LNCAP (cell line): Measurements from ENCODE around the gene CLTA.

Experiments
- CTCF ChIP-seq: fragments of 450-650 bp; IDR thresholded peaks from 2 replicates; pipeline ENCODE4 v1.5.1; 2017; ENCODE audit warnings: mild to moderate bottlenecking

The CLTA gene

GRCh38 chr9:36204906-36205547, 14.3 kb downstream of the CLTA start:
- no peak for TF ChIP-seq CTCF

GRCh38 chr9:36207016-36207415, 16.3 kb downstream of the CLTA start:
- no peak for TF ChIP-seq CTCF

- TF ChIP-seq CTCF = no peak
Observed at GRCh38 chr9:36207546-36208012, 16.9 kb downstream of the CLTA start.

- no peak for TF ChIP-seq CTCF
Observed at GRCh38 chr9:36208521-36209253, 18.0 kb downstream of the CLTA start.

GRCh38 chr9:36210722-36211121, 20.0 kb downstream of the CLTA start:
- no peak for TF ChIP-seq CTCF

GRCh38 chr9:36211510-36211909, 20.8 kb downstream of the CLTA start:
- no peak for TF ChIP-seq CTCF

GRCh38 chr9:36213387-36213786, 22.7 kb downstream of the CLTA start:
- no peak for TF ChIP-seq CTCF
